Measurements from ENCODE around the gene USP34.
"Not testable (repeated sequence)": the region's sequence is repeated elsewhere in the genome, so short reads cannot be mapped to it uniquely, and the experiment has no call there.

The USP34 gene

GRCh38 chr2:61247204-61247812, 223.6 kb downstream of the USP34 start:
- peak; percentile 96 for DNase-seq (ENCODE audit: low read depth)

- DNase-seq (ENCODE audit: low read depth) = no peak
Measured at GRCh38 chr2:61244694-61245093, 226.2 kb downstream of the USP34 start.

GRCh38 chr2:61241266-61241665, 229.6 kb downstream of the USP34 start:
- no peak for DNase-seq (ENCODE audit: low read depth)

- DNase-seq (ENCODE audit: low read depth) = no peak
Measured at GRCh38 chr2:61238219-61239012, 232.5 kb downstream of the USP34 start.

GRCh38 chr2:61235716-61236115, 235.2 kb downstream of the USP34 start:
- DNase-seq (ENCODE audit: low read depth) = no peak

GRCh38 chr2:61233581-61233980, 237.3 kb downstream of the USP34 start:
- no peak for DNase-seq (ENCODE audit: low read depth)

GRCh38 chr2:61229936-61230335, 241.0 kb downstream of the USP34 start:
- no peak for DNase-seq (ENCODE audit: low read depth)

GRCh38 chr2:61222567-61222966, 248.3 kb downstream of the USP34 start:
- no peak for DNase-seq (ENCODE audit: low read depth)

- no peak for DNase-seq (ENCODE audit: low read depth)
Measured at GRCh38 chr2:61221819-61222218, 249.1 kb downstream of the USP34 start.

- peak; percentile 77 for DNase-seq (ENCODE audit: low read depth)
Measured at GRCh38 chr2:61220768-61221167, 250.1 kb downstream of the USP34 start.

- no peak for DNase-seq (ENCODE audit: low read depth)
Measured at GRCh38 chr2:61218817-61219170, 252.1 kb downstream of the USP34 start.

GRCh38 chr2:61218076-61218816, 252.6 kb downstream of the USP34 start:
- DNase-seq (ENCODE audit: low read depth) = no peak

GRCh38 chr2:61214171-61214570, 256.7 kb downstream of the USP34 start:
- DNase-seq (ENCODE audit: low read depth) = no peak

- DNase-seq (ENCODE audit: low read depth) = peak; percentile 73
Measured at GRCh38 chr2:61210332-61210981, 260.4 kb downstream of the USP34 start.

- DNase-seq (ENCODE audit: low read depth) = no peak
Measured at GRCh38 chr2:61205132-61205531, 265.8 kb downstream of the USP34 start.

GRCh38 chr2:61196671-61197070, 274.2 kb downstream of the USP34 start:
- no peak for DNase-seq (ENCODE audit: low read depth)

- DNase-seq (ENCODE audit: low read depth) = not testable (repeated sequence)
Measured at GRCh38 chr2:61194646-61195045, 276.2 kb downstream of the USP34 start.

GRCh38 chr2:61193670-61194561, 277.0 kb downstream of the USP34 start:
- no peak for DNase-seq (ENCODE audit: low read depth)

GRCh38 chr2:61187085-61187484, 283.8 kb downstream of the USP34 start:
- DNase-seq (ENCODE audit: low read depth) = no peak

GRCh38 chr2:61185231-61185728, 285.6 kb downstream of the USP34 start:
- no peak for DNase-seq (ENCODE audit: low read depth)

- DNase-seq (ENCODE audit: low read depth) = no peak
Measured at GRCh38 chr2:61184263-61184662, 286.6 kb downstream of the USP34 start.
